ENCODE measurements around the gene PCDHGB1. TPM values are rescaled to one million over a fixed set of nuclear protein-coding genes. Genes with fewer than 3 reads are reported as not detected.

Gene PCDHGB1
- total RNA-seq, 2 experiments from 2014 or later, result 3.0 to 4.1 TPM

DNA sequence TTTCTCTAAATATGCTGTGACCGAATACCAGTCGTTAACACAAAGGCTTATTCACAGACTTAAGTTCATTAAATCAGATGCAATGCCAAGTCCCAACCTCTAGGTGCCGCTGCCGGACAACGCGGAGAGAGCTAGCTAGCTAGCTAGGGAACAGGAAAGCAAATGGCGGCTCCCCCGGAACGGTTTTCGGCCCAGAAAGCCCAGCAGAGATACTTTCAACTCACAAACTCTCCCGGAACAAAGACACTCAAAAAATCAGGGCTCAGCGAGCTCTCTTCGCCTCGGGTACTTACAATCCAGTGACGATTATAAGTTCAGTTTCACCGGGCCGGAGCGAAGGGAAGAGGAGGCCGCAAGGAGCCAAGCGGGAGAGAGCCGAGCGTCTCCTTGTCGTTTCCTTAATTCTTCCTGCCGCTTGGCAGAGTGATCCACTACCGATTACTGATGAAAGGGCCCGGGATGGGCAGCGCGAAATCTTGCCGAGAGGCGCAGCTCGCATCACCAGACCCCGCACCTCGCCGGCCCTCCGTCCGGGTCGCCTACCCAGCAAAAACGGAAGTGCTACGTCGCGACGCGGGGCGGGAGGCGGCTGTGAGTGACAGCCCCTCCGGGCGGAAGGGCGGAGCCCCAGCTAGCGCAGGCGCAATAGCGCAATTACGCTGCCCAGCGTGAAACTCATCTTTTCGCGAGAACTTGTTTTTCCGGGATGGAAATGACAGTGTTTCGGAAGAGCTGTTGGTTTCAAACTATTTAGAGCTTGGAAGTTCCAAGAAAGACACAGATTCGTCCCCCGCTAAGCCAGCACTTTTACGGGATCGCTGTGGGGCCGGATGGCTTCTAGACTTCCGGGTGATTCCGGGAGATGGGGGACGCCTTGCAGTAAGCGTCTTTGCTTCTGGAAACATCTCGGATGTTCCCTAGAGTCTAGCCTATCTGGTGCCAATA is 29.4 kb upstream of the PCDHGB1 start, which contains the start of gene TAF7:
TSS of gene TAF7 (minus strand) at position 560 of the 945 bp plus-strand sequence. CDS start 740 bp downstream, outside the sequence.
- Histone ChIP-seq H3K9me2 (ENCODE audit: insufficient read depth, low read length) (no peaks in the 10 kb centered on the region), H3K36me3 (ENCODE audit: insufficient read depth, low read length) (peaks cover 49% of the 10 kb centered on the region), H3K4me1 (ENCODE audit: insufficient read depth, low read length, poor library complexity, severe bottlenecking) (peaks cover 34% of the 10 kb centered on the region), H3K9me3 (ENCODE audit: low read length) (peaks cover 45% of the 10 kb centered on the region), H3K4me3 (ENCODE audit: low read depth, low read length, poor library complexity, severe bottlenecking) (peak within 1 kb of the TSS; percentile 96), H4K20me1 (ENCODE audit: insufficient read depth, low read length) (no peaks in the 10 kb centered on the region), H3K27ac (ENCODE audit: low read depth, low read length, poor library complexity, severe bottlenecking) (peak within 1 kb of the TSS; percentile 85), H2AFZ (ENCODE audit: low read length) (peak within 1 kb of the TSS; percentile 83), H3K4me2 (ENCODE audit: low read length) (peak within 1 kb of the TSS; percentile 79), H3K79me2 (ENCODE audit: insufficient read depth, low read depth, low read length) (peaks cover 58% of the 10 kb centered on the region)
- BruUV-seq (replicated peaks), result TSS peak; percentile 83
- no peak for TF ChIP-seq EZH2phosphoT487 (IDR thresholded peaks at IDR 0.05; ENCODE audit: borderline replicate concordance, low read depth, low read length)
- TF ChIP-seq, protein P1, sequence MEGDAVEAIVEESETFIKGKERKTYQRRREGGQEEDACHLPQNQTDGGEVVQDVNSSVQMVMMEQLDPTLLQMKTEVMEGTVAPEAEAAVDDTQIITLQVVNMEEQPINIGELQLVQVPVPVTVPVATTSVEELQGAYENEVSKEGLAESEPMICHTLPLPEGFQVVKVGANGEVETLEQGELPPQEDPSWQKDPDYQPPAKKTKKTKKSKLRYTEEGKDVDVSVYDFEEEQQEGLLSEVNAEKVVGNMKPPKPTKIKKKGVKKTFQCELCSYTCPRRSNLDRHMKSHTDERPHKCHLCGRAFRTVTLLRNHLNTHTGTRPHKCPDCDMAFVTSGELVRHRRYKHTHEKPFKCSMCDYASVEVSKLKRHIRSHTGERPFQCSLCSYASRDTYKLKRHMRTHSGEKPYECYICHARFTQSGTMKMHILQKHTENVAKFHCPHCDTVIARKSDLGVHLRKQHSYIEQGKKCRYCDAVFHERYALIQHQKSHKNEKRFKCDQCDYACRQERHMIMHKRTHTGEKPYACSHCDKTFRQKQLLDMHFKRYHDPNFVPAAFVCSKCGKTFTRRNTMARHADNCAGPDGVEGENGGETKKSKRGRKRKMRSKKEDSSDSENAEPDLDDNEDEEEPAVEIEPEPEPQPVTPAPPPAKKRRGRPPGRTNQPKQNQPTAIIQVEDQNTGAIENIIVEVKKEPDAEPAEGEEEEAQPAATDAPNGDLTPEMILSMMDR (conservative IDR thresholded peaks at IDR 0.05; ENCODE audit: low read length), result peak; percentile 96
- intact Hi-C loops (cut with micrococcal nuclease; ENCODE audit: unreplicated experiment), result loop anchor here (10.0 kb wide), 1 partner anchor 784 kb away; the partner anchor contains the start of gene NDFIP1
- ChIA-PET CTCF (ENCODE audit: unreplicated experiment) (interaction anchor here (0.6 to 2.0 kb wide), 10 partner anchors 9 to 237 kb away, joined by 3 to 5 read pairs (median 3); partner anchors contain the start of genes PCDHGA1 and PCDHGA3), POLR2A (interaction anchor here (0.6 to 3.2 kb wide), 23 partner anchors 9 to 1036 kb away, joined by 3 to 29 read pairs (median 4); partner anchors contain the start of genes PCDHGA1, PCDHGA2 and RNF14)
- DNase-seq (ENCODE audit: low spot score), result peak; percentile 97

DNA sequence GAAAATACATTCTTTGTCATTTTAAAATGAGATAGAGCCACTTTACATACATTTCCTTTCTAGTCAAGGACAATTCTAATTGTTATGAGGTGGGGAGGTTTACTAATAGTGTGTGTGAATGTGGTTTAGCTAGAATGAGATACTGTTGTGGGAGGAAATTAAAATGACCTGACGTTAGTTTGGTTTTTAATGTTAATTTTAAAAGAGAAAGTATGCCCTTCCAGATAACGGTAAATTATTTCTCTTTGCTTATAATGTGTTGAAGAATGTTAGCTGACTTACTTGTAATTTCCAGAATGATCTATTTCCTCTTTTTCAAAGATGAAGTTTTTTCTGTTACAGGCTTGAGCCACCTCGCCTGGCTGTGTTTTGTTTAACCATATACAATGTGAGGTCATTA is 27.6 kb upstream of the PCDHGB1 start:
- intact Hi-C loops (cut with micrococcal nuclease; ENCODE audit: unreplicated experiment), result loop anchor here (10.0 kb wide), 1 partner anchor 783 kb away; the partner anchor contains the start of gene NDFIP1
- H3K4me1 ChIP-seq (ENCODE audit: insufficient read depth, low read length, poor library complexity, severe bottlenecking), result peaks cover 34% of the 10 kb centered on the region
- BruUV-seq (replicated peaks), result no TSS peak
- peaks cover 41% of the 10 kb centered on the region for H3K79me2 ChIP-seq (ENCODE audit: insufficient read depth, low read depth, low read length)
- ChIA-PET POLR2A (interaction anchor here (0.7 kb wide), 2 partner anchors 10 to 75 kb away, joined by 3 read pairs; no protein-coding TSS in a partner anchor), CTCF (ENCODE audit: unreplicated experiment) (no interaction called here)
- H3K9me2 ChIP-seq (ENCODE audit: insufficient read depth, low read length), result no peaks in the 10 kb centered on the region
- H4K20me1 ChIP-seq (ENCODE audit: insufficient read depth, low read length), result no peaks in the 10 kb centered on the region
- no peak overlapping the region for H3K27ac ChIP-seq (ENCODE audit: low read depth, low read length, poor library complexity, severe bottlenecking)
- H3K9me3 ChIP-seq (ENCODE audit: low read length), result peaks cover 31% of the 10 kb centered on the region
- no peak overlapping the region for H2AFZ ChIP-seq (ENCODE audit: low read length)
- DNase-seq (ENCODE audit: low spot score), result no peak
- H3K36me3 ChIP-seq (ENCODE audit: insufficient read depth, low read length), result peaks cover 31% of the 10 kb centered on the region
- H3K4me2 ChIP-seq (ENCODE audit: low read length), result 0 out of 2 replicates have a peak overlapping the region, but pooled peaks have one; percentile 0
- TF ChIP-seq, protein P1 (conservative IDR thresholded peaks at IDR 0.05; ENCODE audit: low read length), result no peak
- no peak for TF ChIP-seq EZH2phosphoT487 (IDR thresholded peaks at IDR 0.05; ENCODE audit: borderline replicate concordance, low read depth, low read length)
- H3K4me3 ChIP-seq (ENCODE audit: low read depth, low read length, poor library complexity, severe bottlenecking), result no peak overlapping the region

Measured in OCI-LY7 (cell line).